CD14-positive monocyte (primary cell): Measurements from ENCODE around the gene JMJD1C. TPM values are rescaled to one million over a fixed set of nuclear protein-coding genes. Genes with fewer than 3 reads are reported as not detected.

Source experiments
- DNase-seq, 3 donors: peaks; one replicate each; pipeline ENCODE4 v3.0.0-alpha.2; 2011 to 2022
- H2AFZ ChIP-seq: 2 replicates; pipeline ENCODE4 v1.6.0; 2012; ENCODE audit warnings: mild to moderate bottlenecking, low read depth, low read length, inconsistent platforms; ENCODE audit not compliant: insufficient read depth, poor library complexity, severe bottlenecking
- H3K27ac ChIP-seq, 2 donors: 1 replicate in 1 of 2; 2 replicates in 1 of 2; pipeline ENCODE4 v1.5.1; 2012 to 2013; ENCODE audit warnings: low read length in 2 of 2, control low read depth in 1 of 2, inconsistent platforms in 1 of 2, low read depth in 1 of 2, mild to moderate bottlenecking in 1 of 2
- H3K27me3 ChIP-seq, 2 donors: one replicate each; pipeline versions ENCODE4 v1.6.0 to v1.6.1; 2011 to 2013; ENCODE audit warnings: low read length in 2 of 2; ENCODE audit not compliant: control insufficient read depth in 2 of 2, insufficient read depth in 2 of 2
- H3K36me3 ChIP-seq, 2 donors: replicated peaks in 1 of 2; 1 replicate in 1 of 2; 2 replicates in 1 of 2; pipeline versions ENCODE4 v1.5.1 to v1.6.1; 2012 to 2013; ENCODE audit warnings: low read length in 2 of 2, control low read depth in 1 of 2, inconsistent platforms in 1 of 2, mild to moderate bottlenecking in 1 of 2; ENCODE audit not compliant: insufficient read depth in 2 of 2, control insufficient read depth in 1 of 2
- H3K4me1 ChIP-seq, 2 donors: 1 replicate in 1 of 2; 2 replicates in 1 of 2; pipeline versions ENCODE4 v1.5.1 to v1.6.1; 2012 to 2013; ENCODE audit warnings: low read length in 2 of 2, control low read depth in 1 of 2, inconsistent platforms in 1 of 2, mild to moderate bottlenecking in 1 of 2, moderate library complexity in 1 of 2; ENCODE audit not compliant: insufficient read depth in 2 of 2, control insufficient read depth in 1 of 2
- H3K4me2 ChIP-seq: replicated peaks from 2 replicates; pipeline ENCODE3; 2012; ENCODE audit warnings: low read length, moderate library complexity, mild to moderate bottlenecking; ENCODE audit not compliant: poor library complexity, severe bottlenecking; ENCODE audit errors: extremely low read depth
- H3K4me3 ChIP-seq, 3 experiments: fragments of 200-600 bp in 1 of 3; sonication (generic) in 1 of 3; replicated peaks in 1 of 3; 1 replicate in 2 of 3; 2 replicates in 1 of 3; pipeline ENCODE4 v1.5.1; 2011 to 2013; ENCODE audit warnings: low read length in 3 of 3, mild to moderate bottlenecking in 3 of 3, control low read depth in 2 of 3, low read depth in 2 of 3, inconsistent platforms in 1 of 3, moderate library complexity in 1 of 3
- H3K79me2 ChIP-seq: 2 replicates; pipeline ENCODE4 v1.6.0; 2012; ENCODE audit warnings: mild to moderate bottlenecking, control low read depth, inconsistent platforms, low read length, moderate library complexity; ENCODE audit not compliant: insufficient read depth
- H3K9ac ChIP-seq: 2 replicates; pipeline ENCODE4 v1.6.0; 2017; ENCODE audit warnings: low read length, mild to moderate bottlenecking; ENCODE audit not compliant: insufficient read depth, poor library complexity, severe bottlenecking
- H3K9me3 ChIP-seq, 2 donors: replicated peaks in 1 of 2; 1 replicate in 1 of 2; 2 replicates in 1 of 2; pipeline versions ENCODE4 v1.5.1 to v1.6.1; 2012 to 2013; ENCODE audit warnings: low read length in 2 of 2, control low read depth in 1 of 2; ENCODE audit not compliant: control insufficient read depth in 1 of 2, insufficient read depth in 1 of 2
- H4K20me1 ChIP-seq: 2 replicates; pipeline ENCODE4 v1.6.0; 2012; ENCODE audit warnings: mild to moderate bottlenecking, low read length, control low read depth, moderate library complexity; ENCODE audit not compliant: insufficient read depth
- H3K27ac Mint-ChIP-seq, 7 donors: one replicate each; pipeline ENCODE4 v1.8.0; 2020; ENCODE audit warnings: mild to moderate bottlenecking in 7 of 7, mixed read lengths in 7 of 7, moderate library complexity in 6 of 7, inconsistent platforms in 2 of 7
- H3K27me3 Mint-ChIP-seq, 3 donors: one replicate each; pipeline ENCODE4 v1.8.0; 2021 to 2022; ENCODE audit warnings: low read depth in 3 of 3, mild to moderate bottlenecking in 3 of 3, mixed read lengths in 3 of 3, moderate library complexity in 3 of 3, inconsistent platforms in 1 of 3
- H3K36me3 Mint-ChIP-seq, 2 donors: one replicate each; pipeline ENCODE4 v1.8.0; 2020; ENCODE audit warnings: mixed read lengths in 2 of 2, inconsistent platforms in 1 of 2, mild to moderate bottlenecking in 1 of 2
- H3K4me1 Mint-ChIP-seq: one replicate; pipeline ENCODE4 v1.8.0; 2020; ENCODE audit warnings: mild to moderate bottlenecking, mixed read lengths
- H3K4me3 Mint-ChIP-seq, 2 donors: one replicate each; pipeline ENCODE4 v1.8.0; 2020; ENCODE audit warnings: mild to moderate bottlenecking in 2 of 2, mixed read lengths in 2 of 2, moderate library complexity in 1 of 2
- H3K9me3 Mint-ChIP-seq, 7 donors: one replicate each; pipeline ENCODE4 v1.8.0; 2020 to 2022; ENCODE audit warnings: mixed read lengths in 7 of 7, mild to moderate bottlenecking in 6 of 7, moderate library complexity in 6 of 7, inconsistent platforms in 2 of 7
- CTCF ChIP-seq: fragments of 200-600 bp; IDR thresholded peaks from one replicate; pipeline ENCODE4 v1.8.0; 2022; ENCODE audit warnings: antibody characterized with exemption, mild to moderate bottlenecking
- WGBS: methylation state at CpG from one replicate; pipeline ENCODE4 v1.1.5; 2013; ENCODE audit warnings: missing lambda C conversion rate; ENCODE audit not compliant: insufficient coverage; 5-methylcytosine and 5-hydroxymethylcytosine counted together
- intact Hi-C, 2 donors: fragments of 100-400 bp; cut with micrococcal nuclease; formaldehyde crosslinking; loops; one replicate each; pipeline versions ENCODE4 v1.15.0 to v1.15.1; 2023
- polyA plus RNA-seq, 3 donors: library from polyadenylated mRNA; depleted of rRNA in 1 of 3; unstranded in 2 of 3; stranded (reverse) in 1 of 3; fragments of 300-500 nt in 2 of 3; fragments of >200 nt in 1 of 3; fragmentation: Illumina TruSeq in 2 of 3; gene quantifications; 1 replicate in 2 of 3; 2 replicates in 1 of 3; pipeline ENCODE4 v1.2.3, GENCODE V29; 2012 to 2021

JMJD1C gene
- polyA plus RNA-seq, 3 donors, result 27.8 to 84.8 (median 46.5) TPM

GRCh38 chr10:63346015-63346441, 119.7 kb downstream of the JMJD1C start:
- DNase-seq, result no peak
- Histone ChIP-seq H3K27me3 (no peaks in the 10 kb centered on the region), H2AFZ (no peak overlapping the region), H3K4me2 (no peak overlapping the region), H3K4me1 (no peaks in the 10 kb centered on the region), H3K79me2 (peaks cover 3% of the 10 kb centered on the region), H3K27ac (no peak overlapping the region), H3K4me3 (no peak overlapping the region), H3K36me3 (no peaks in the 10 kb centered on the region), H3K9ac (no peak overlapping the region), H3K9me3 (no peaks in the 10 kb centered on the region), H4K20me1 (peaks cover 31% of the 10 kb centered on the region)
- Mint-ChIP-seq H3K27ac (no peak overlapping the region), H3K4me3 (no peak overlapping the region), H3K36me3 (peaks cover 2 to 4% of the 10 kb centered on the region in 2 donors), H3K9me3 (no peaks in the 10 kb centered on the region), H3K27me3 (no peaks in the 10 kb centered on the region), H3K4me1 (peaks cover 2% of the 10 kb centered on the region)
- intact Hi-C loops, result no loop called here
- no peak for TF ChIP-seq CTCF

GRCh38 chr10:63344269-63344668, 121.5 kb downstream of the JMJD1C start:
- Histone ChIP-seq H3K4me3 (no peak overlapping the region), H3K9ac (no peak overlapping the region), H4K20me1 (peaks cover 27% of the 10 kb centered on the region), H3K9me3 (no peaks in the 10 kb centered on the region), H3K4me1 (no peaks in the 10 kb centered on the region), H3K27ac (no peak overlapping the region), H3K27me3 (no peaks in the 10 kb centered on the region), H3K79me2 (peaks cover 3% of the 10 kb centered on the region), H3K36me3 (no peaks in the 10 kb centered on the region), H2AFZ (no peak overlapping the region), H3K4me2 (no peak overlapping the region)
- no peaks in the 10 kb centered on the region for H3K27me3 Mint-ChIP-seq
- H3K9me3 Mint-ChIP-seq, result no peaks in the 10 kb centered on the region
- no CpG with 5 or more reads among the region's 1 CpG for WGBS
- H3K27ac Mint-ChIP-seq, result no peak overlapping the region
- H3K36me3 Mint-ChIP-seq, result peaks cover 6% of the 10 kb centered on the region in 2 donors
- intact Hi-C loops, result no loop called here
- H3K4me3 Mint-ChIP-seq, result no peak overlapping the region
- no peak for TF ChIP-seq CTCF
- DNase-seq, result no peak
- H3K4me1 Mint-ChIP-seq, result peaks cover 2% of the 10 kb centered on the region
